CD14-positive monocyte (primary cell): ENCODE results near the gene SPACA5. TPM values are rescaled to one million over a fixed set of nuclear protein-coding genes. Genes with fewer than 3 reads are reported as not detected.
"Not testable (repeated sequence)": the region's sequence is repeated elsewhere in the genome, so short reads cannot be mapped to it uniquely, and the experiment has no call there.

Experiments
- DNase-seq, 3 donors: peaks; one replicate each; pipeline ENCODE4 v3.0.0-alpha.2; 2011 to 2022
- H2AFZ ChIP-seq: 2 replicates; pipeline ENCODE4 v1.6.0; 2012; ENCODE audit warnings: mild to moderate bottlenecking, low read depth, low read length, inconsistent platforms; ENCODE audit not compliant: insufficient read depth, poor library complexity, severe bottlenecking
- H3K27ac ChIP-seq, 2 donors: 1 replicate in 1 of 2; 2 replicates in 1 of 2; pipeline ENCODE4 v1.5.1; 2012 to 2013; ENCODE audit warnings: low read length in 2 of 2, control low read depth in 1 of 2, inconsistent platforms in 1 of 2, low read depth in 1 of 2, mild to moderate bottlenecking in 1 of 2
- H3K27me3 ChIP-seq, 2 donors: one replicate each; pipeline versions ENCODE4 v1.6.0 to v1.6.1; 2011 to 2013; ENCODE audit warnings: low read length in 2 of 2; ENCODE audit not compliant: control insufficient read depth in 2 of 2, insufficient read depth in 2 of 2
- H3K36me3 ChIP-seq, 2 donors: replicated peaks in 1 of 2; 1 replicate in 1 of 2; 2 replicates in 1 of 2; pipeline versions ENCODE4 v1.5.1 to v1.6.1; 2012 to 2013; ENCODE audit warnings: low read length in 2 of 2, control low read depth in 1 of 2, inconsistent platforms in 1 of 2, mild to moderate bottlenecking in 1 of 2; ENCODE audit not compliant: insufficient read depth in 2 of 2, control insufficient read depth in 1 of 2
- H3K4me1 ChIP-seq, 2 donors: 1 replicate in 1 of 2; 2 replicates in 1 of 2; pipeline versions ENCODE4 v1.5.1 to v1.6.1; 2012 to 2013; ENCODE audit warnings: low read length in 2 of 2, control low read depth in 1 of 2, inconsistent platforms in 1 of 2, mild to moderate bottlenecking in 1 of 2, moderate library complexity in 1 of 2; ENCODE audit not compliant: insufficient read depth in 2 of 2, control insufficient read depth in 1 of 2
- H3K4me2 ChIP-seq: replicated peaks from 2 replicates; pipeline ENCODE3; 2012; ENCODE audit warnings: low read length, moderate library complexity, mild to moderate bottlenecking; ENCODE audit not compliant: poor library complexity, severe bottlenecking; ENCODE audit errors: extremely low read depth
- H3K4me3 ChIP-seq, 3 experiments: fragments of 200-600 bp in 1 of 3; sonication (generic) in 1 of 3; replicated peaks in 1 of 3; 1 replicate in 2 of 3; 2 replicates in 1 of 3; pipeline ENCODE4 v1.5.1; 2011 to 2013; ENCODE audit warnings: low read length in 3 of 3, mild to moderate bottlenecking in 3 of 3, control low read depth in 2 of 3, low read depth in 2 of 3, inconsistent platforms in 1 of 3, moderate library complexity in 1 of 3
- H3K79me2 ChIP-seq: 2 replicates; pipeline ENCODE4 v1.6.0; 2012; ENCODE audit warnings: mild to moderate bottlenecking, control low read depth, inconsistent platforms, low read length, moderate library complexity; ENCODE audit not compliant: insufficient read depth
- H3K9ac ChIP-seq: 2 replicates; pipeline ENCODE4 v1.6.0; 2017; ENCODE audit warnings: low read length, mild to moderate bottlenecking; ENCODE audit not compliant: insufficient read depth, poor library complexity, severe bottlenecking
- H3K9me3 ChIP-seq, 2 donors: replicated peaks in 1 of 2; 1 replicate in 1 of 2; 2 replicates in 1 of 2; pipeline versions ENCODE4 v1.5.1 to v1.6.1; 2012 to 2013; ENCODE audit warnings: low read length in 2 of 2, control low read depth in 1 of 2; ENCODE audit not compliant: control insufficient read depth in 1 of 2, insufficient read depth in 1 of 2
- H4K20me1 ChIP-seq: 2 replicates; pipeline ENCODE4 v1.6.0; 2012; ENCODE audit warnings: mild to moderate bottlenecking, low read length, control low read depth, moderate library complexity; ENCODE audit not compliant: insufficient read depth
- H3K27ac Mint-ChIP-seq, 7 donors: one replicate each; pipeline ENCODE4 v1.8.0; 2020; ENCODE audit warnings: mild to moderate bottlenecking in 7 of 7, mixed read lengths in 7 of 7, moderate library complexity in 6 of 7, inconsistent platforms in 2 of 7
- H3K27me3 Mint-ChIP-seq, 3 donors: one replicate each; pipeline ENCODE4 v1.8.0; 2021 to 2022; ENCODE audit warnings: low read depth in 3 of 3, mild to moderate bottlenecking in 3 of 3, mixed read lengths in 3 of 3, moderate library complexity in 3 of 3, inconsistent platforms in 1 of 3
- H3K36me3 Mint-ChIP-seq, 2 donors: one replicate each; pipeline ENCODE4 v1.8.0; 2020; ENCODE audit warnings: mixed read lengths in 2 of 2, inconsistent platforms in 1 of 2, mild to moderate bottlenecking in 1 of 2
- H3K4me1 Mint-ChIP-seq: one replicate; pipeline ENCODE4 v1.8.0; 2020; ENCODE audit warnings: mild to moderate bottlenecking, mixed read lengths
- H3K4me3 Mint-ChIP-seq, 2 donors: one replicate each; pipeline ENCODE4 v1.8.0; 2020; ENCODE audit warnings: mild to moderate bottlenecking in 2 of 2, mixed read lengths in 2 of 2, moderate library complexity in 1 of 2
- H3K9me3 Mint-ChIP-seq, 7 donors: one replicate each; pipeline ENCODE4 v1.8.0; 2020 to 2022; ENCODE audit warnings: mixed read lengths in 7 of 7, mild to moderate bottlenecking in 6 of 7, moderate library complexity in 6 of 7, inconsistent platforms in 2 of 7
- WGBS: methylation state at CpG from one replicate; pipeline ENCODE4 v1.1.5; 2013; ENCODE audit warnings: missing lambda C conversion rate; ENCODE audit not compliant: insufficient coverage; 5-methylcytosine and 5-hydroxymethylcytosine counted together
- intact Hi-C, 2 donors: fragments of 100-400 bp; cut with micrococcal nuclease; formaldehyde crosslinking; loops; one replicate each; pipeline versions ENCODE4 v1.15.0 to v1.15.1; 2023
- polyA plus RNA-seq, 3 donors: library from polyadenylated mRNA; depleted of rRNA in 1 of 3; unstranded in 2 of 3; stranded (reverse) in 1 of 3; fragments of 300-500 nt in 2 of 3; fragments of >200 nt in 1 of 3; fragmentation: Illumina TruSeq in 2 of 3; gene quantifications; 1 replicate in 2 of 3; 2 replicates in 1 of 3; pipeline ENCODE4 v1.2.3, GENCODE V29; 2012 to 2021
- TF ChIP-seq, protein P1 (sequence below): fragments of 200-600 bp; IDR thresholded peaks from one replicate; pipeline ENCODE4 v1.8.0; 2022; ENCODE audit warnings: antibody characterized with exemption, mild to moderate bottlenecking

SPACA5 gene
- polyA plus RNA-seq, 3 donors, result not detected

DNA sequence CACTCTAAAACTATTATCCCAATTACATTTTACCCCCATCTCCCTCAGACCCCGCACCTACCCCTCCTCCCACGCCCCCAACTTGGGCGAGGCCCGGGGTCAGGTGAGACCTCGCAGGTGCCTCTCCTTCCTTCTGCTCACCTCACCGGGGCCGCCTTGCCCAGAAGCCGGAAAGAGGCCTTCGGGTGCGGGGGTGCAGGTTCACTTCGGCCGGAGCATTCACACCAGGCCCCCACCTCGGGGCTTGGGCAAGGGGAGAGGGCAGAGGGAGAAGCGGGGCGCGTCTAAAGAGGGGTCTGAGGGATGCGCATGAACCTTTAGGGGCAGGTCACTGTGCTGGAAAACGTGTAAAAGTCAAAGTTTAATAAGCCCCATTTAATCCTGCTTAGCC lies 3.4 kb upstream of the SPACA5 start:
- TF ChIP-seq, protein P1, sequence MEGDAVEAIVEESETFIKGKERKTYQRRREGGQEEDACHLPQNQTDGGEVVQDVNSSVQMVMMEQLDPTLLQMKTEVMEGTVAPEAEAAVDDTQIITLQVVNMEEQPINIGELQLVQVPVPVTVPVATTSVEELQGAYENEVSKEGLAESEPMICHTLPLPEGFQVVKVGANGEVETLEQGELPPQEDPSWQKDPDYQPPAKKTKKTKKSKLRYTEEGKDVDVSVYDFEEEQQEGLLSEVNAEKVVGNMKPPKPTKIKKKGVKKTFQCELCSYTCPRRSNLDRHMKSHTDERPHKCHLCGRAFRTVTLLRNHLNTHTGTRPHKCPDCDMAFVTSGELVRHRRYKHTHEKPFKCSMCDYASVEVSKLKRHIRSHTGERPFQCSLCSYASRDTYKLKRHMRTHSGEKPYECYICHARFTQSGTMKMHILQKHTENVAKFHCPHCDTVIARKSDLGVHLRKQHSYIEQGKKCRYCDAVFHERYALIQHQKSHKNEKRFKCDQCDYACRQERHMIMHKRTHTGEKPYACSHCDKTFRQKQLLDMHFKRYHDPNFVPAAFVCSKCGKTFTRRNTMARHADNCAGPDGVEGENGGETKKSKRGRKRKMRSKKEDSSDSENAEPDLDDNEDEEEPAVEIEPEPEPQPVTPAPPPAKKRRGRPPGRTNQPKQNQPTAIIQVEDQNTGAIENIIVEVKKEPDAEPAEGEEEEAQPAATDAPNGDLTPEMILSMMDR, result no peak
- Mint-ChIP-seq H3K27ac (peak overlapping the region; percentile 94 to 98 (median 97)), H3K27me3 (peaks cover 0 to 3% (median 2%) of the 10 kb centered on the region in 3 donors), H3K9me3 (peaks cover 0 to 27% (median 8%) of the 10 kb centered on the region in 7 donors), H3K4me1 (peaks cover 10% of the 10 kb centered on the region), H3K4me3 (peak overlapping the region; percentile 89 to 96), H3K36me3 (peaks cover 7 to 20% of the 10 kb centered on the region in 2 donors)
- H3K36me3 ChIP-seq, result peaks cover 0 to 23% of the 10 kb centered on the region in 2 donors
- intact Hi-C loops, result no loop called here
- peak overlapping the region; percentile 84 for H3K9ac ChIP-seq
- H4K20me1 ChIP-seq, result no peaks in the 10 kb centered on the region
- peaks cover 0 to 4% of the 10 kb centered on the region in 2 donors for H3K9me3 ChIP-seq
- H3K4me3 ChIP-seq, result peak overlapping the region; percentile 55 to 82 (median 70)
- peak in 1 of 3 donors; percentile 9 for DNase-seq
- no peaks in the 10 kb centered on the region for H3K27me3 ChIP-seq
- peaks cover 26% of the 10 kb centered on the region for H3K79me2 ChIP-seq
- 0% methylated on average over 4 of the region's 18 CpGs for WGBS
- H2AFZ ChIP-seq, result peak overlapping the region; percentile 77
- peak overlapping the region; percentile 83 for H3K4me2 ChIP-seq
- peak overlapping the region; percentile 88 to 94 for H3K27ac ChIP-seq
- peaks cover 6 to 15% of the 10 kb centered on the region in 2 donors for H3K4me1 ChIP-seq

DNA sequence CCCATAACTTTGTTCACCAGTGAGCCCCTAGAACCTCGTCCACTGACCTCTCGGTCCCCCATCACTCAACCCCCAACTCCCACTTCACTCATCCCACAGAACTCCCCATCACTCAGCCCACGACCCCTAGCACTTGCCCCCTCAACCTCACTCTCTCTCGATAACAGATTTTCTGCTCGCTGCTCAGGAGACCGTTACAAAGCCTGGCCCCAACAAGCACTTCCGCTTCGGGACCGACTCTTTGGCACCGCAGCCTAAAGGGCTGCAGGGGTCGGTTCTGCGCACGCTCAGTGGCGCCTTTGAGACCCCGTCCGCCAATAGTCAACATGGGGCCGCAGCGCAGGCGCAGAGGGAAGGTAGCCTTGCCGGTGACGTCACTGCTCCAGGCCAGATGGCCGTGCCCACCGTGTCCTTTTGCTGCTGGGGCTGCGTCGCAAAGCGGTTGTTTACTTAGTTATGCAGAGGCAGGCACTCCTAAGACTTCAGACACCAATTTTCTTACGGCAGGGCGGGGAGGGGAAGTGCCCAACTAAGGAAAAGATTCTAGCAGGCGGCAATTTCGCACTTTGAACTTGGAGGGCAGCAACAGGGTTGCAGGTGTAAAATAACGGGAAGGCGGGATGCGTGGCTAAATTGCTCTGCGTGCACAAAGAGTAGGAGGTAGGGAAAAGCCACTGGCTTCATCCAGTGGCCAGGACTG lies 2.9 kb upstream of the SPACA5 start, which contains the start of gene ZNF182:
Gene ZNF182, minus strand, starts transcription at position 232 of the 700 bp plus-strand sequence. CDS start 1,380 bp downstream, outside the sequence.
- peak within 1 kb of the TSS; percentile 77 for H2AFZ ChIP-seq
- intact Hi-C loops, result no loop called here
- H3K79me2 ChIP-seq, result peaks cover 25% of the 10 kb centered on the region
- H3K27me3 ChIP-seq, result no peaks in the 10 kb centered on the region
- Mint-ChIP-seq H3K36me3 (peaks cover 7 to 15% of the 10 kb centered on the region in 2 donors), H3K4me3 (peak within 1 kb of the TSS; percentile 89 to 96), H3K27me3 (peaks cover 0 to 3% (median 2%) of the 10 kb centered on the region in 3 donors), H3K9me3 (peaks cover 0 to 25% (median 5%) of the 10 kb centered on the region in 7 donors), H3K4me1 (peaks cover 10% of the 10 kb centered on the region), H3K27ac (peak within 1 kb of the TSS; percentile 94 to 98 (median 97))
- H4K20me1 ChIP-seq, result no peaks in the 10 kb centered on the region
- TF ChIP-seq, protein P1, result no peak
- peaks cover 6 to 15% of the 10 kb centered on the region in 2 donors for H3K4me1 ChIP-seq
- H3K4me2 ChIP-seq, result peak within 1 kb of the TSS; percentile 83
- peak; percentile 92 to 93 (median 93) for DNase-seq
- peak within 1 kb of the TSS; percentile 88 to 94 for H3K27ac ChIP-seq
- H3K4me3 ChIP-seq, result peak within 1 kb of the TSS; percentile 55 to 82 (median 70)
- peak within 1 kb of the TSS; percentile 84 for H3K9ac ChIP-seq
- H3K36me3 ChIP-seq, result peaks cover 0 to 18% of the 10 kb centered on the region in 2 donors
- WGBS, result 0% methylated on average over 6 of the region's 34 CpGs
- H3K9me3 ChIP-seq, result peaks cover 0 to 4% of the 10 kb centered on the region in 2 donors

DNA sequence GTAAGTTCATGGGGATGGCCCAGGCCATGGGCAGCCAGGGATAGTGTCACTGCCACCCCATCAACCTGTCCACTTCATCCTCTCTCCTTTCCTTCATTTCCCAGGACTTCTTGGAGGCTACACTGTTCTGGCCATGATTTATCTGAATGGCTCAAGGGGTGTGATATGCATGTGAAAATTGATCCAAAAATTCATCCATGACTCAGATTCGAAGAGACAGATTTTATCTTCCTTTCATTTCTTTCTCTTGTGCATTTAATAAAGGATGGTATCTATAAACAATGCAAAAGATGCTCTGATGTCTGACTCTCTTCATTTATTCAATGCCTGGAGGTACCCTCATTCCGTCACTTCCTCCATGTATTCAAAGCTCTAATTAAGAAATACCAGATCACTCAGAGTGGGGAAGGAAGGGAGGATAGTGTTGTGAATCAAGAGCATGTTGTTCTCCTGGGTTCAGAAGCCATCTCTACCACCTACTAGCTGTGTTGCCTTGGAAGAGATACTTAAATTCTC lies 2.7 kb downstream of the SPACA5 start:
- DNase-seq, H3K9ac ChIP-seq, H2AFZ ChIP-seq, H3K27me3 Mint-ChIP-seq, H3K27me3 ChIP-seq, H3K9me3 Mint-ChIP-seq, H3K36me3 ChIP-seq, H3K4me1 ChIP-seq, H4K20me1 ChIP-seq, intact Hi-C loops, H3K27ac Mint-ChIP-seq, H3K4me3 Mint-ChIP-seq, H3K4me3 ChIP-seq, H3K4me1 Mint-ChIP-seq, H3K36me3 Mint-ChIP-seq, H3K27ac ChIP-seq, H3K9me3 ChIP-seq, H3K4me2 ChIP-seq, H3K79me2 ChIP-seq: not testable (repeated sequence)
- no CpG with 5 or more reads among the region's 2 CpGs for WGBS
